HTR-8/SVneo (cell line): ENCODE results near the gene PLSCR3.

Experiments
- DNase-seq: peaks from one replicate; pipeline ENCODE4 v3.0.0; 2011; ENCODE audit warnings: low spot score, mixed read lengths; ENCODE audit not compliant: insufficient read length
- FAIRE-seq: peaks from 2 replicates; lab custom pipeline; 2011; peaks lifted over from hg19 to GRCh38; lab: Jason Lieb, UNC

Gene PLSCR3

DNA sequence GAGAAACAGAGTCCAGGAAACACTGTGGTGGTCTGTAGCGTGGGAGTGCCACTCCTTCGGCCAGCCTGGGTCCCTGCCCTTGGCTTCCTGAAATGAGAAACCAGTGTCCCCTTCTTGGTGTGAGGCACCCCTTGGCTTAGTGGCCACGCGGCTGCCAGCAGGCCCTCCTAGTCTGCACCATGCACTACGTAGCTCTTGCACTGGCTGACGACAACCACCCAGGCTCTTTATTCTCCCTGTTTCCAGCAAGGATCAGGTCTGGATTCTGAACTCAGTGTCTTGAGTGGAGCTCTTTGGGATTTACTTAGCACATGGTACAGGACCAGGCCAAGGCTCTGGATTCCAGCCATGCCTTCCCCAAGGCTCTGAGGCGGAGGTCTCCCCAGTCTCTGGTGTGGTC lies 33.2 kb upstream of the PLSCR3 start:
- DNase-seq (no peak), FAIRE-seq (no peak)

DNA sequence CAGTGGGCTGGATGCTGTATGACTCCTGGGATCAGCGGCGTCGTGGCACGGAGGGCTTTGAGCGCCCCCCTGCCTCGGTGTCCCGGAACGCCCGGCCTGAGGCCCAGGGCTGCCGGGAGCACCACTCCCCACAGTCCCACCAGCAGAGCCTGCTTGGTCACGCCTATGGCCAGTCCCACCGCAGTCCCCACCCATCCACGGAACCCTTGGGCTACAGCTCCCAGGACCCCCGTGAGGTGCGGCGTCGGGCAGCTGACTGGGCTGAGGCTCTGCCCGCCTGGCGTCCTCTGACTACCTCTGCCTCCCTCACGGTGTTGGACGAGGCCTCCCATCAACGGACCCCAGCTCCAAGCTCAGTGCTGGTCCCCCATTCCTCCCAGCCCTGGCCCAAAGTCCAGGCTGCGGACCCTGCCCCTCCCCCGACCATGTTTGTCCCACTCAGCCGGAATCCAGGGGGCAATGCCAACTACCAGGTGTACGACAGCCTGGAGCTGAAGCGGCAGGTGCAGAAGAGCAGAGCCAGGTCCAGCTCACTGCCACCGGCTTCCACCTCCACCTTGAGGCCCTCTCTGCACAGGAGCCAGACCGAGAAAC lies 32.7 kb upstream of the PLSCR3 start:
- no peak for FAIRE-seq

DNA sequence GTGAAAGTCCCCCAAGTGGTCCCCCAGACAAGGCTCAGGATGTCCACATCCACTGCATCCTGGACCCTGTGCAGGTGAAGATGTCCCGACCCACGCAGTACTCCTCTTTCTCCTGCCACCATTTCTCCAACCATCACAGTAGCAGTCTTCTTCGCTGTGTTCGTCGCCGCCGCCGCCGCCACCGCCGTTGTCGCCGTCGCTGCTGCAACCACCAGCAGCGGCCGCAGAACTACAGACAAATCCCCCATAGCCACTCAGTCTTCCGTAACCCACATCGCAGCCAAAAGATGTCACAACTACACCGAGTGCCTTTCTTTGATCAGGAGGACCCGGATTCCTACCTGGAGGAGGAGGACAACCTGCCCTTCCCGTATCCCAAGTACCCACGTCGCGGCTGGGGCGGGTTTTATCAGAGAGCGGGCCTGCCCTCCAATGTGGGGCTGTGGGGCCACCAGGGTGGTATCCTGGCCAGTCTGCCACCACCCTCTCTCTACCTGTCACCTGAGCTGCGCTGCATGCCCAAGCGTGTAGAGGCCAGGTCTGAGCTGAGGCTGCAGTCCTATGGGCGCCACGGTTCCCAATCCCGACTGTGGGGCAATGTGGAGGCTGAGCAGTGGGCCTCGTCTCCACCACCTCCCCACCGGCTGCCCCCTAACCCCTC lies 32.0 kb upstream of the PLSCR3 start:
- FAIRE-seq (no peak), DNase-seq (no peak)

More for the DNA sequence above, 32.7 kb upstream of the PLSCR3 start:
- no peak for DNase-seq

DNA sequence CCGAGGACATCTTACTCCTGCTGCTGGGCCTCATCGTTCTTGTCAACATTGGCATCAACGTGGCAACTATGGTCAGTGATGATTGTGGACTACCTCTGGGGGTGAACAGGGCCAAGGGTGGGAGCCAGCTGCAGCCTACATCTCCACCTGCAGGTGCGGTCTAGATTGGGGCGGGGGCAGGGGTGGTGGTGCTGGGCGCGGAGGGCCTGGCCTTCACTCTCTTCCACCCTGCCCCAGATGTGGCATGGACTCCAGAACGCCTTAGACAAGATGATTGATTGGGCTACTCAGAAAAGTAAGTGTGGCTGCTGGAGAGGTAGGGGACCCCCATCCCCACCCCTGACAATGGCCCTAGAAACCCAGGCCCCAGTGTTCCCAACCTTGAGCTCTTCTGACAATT lies 31.4 kb upstream of the PLSCR3 start:
- DNase-seq (no peak), FAIRE-seq (no peak)

DNA sequence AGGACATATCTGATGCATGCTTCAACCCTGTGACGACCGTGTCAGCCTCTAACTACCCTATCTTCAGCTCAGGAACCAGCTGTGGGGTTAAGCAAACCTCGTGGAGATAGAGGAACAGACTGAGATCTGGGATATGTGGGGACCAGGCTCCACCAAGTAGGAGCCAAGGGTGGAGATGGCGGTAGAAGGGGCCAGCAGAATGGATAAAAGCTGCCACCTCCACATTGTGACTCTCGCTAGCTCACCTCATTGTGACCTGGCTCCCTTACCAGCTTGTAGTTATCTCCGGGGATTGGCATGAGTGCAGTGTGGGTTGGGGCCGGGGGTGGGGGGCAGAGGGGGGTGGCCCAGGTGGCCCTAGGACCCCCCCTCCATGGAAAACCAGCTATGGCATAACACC lies 31.0 kb upstream of the PLSCR3 start, which contains the start of gene SPEM2:
SPEM2 (plus strand) TSS at position 301 of the 400 bp plus-strand sequence; CDS start at position 374, 73 bp downstream.
- DNase-seq = no peak
- FAIRE-seq = no peak

DNA sequence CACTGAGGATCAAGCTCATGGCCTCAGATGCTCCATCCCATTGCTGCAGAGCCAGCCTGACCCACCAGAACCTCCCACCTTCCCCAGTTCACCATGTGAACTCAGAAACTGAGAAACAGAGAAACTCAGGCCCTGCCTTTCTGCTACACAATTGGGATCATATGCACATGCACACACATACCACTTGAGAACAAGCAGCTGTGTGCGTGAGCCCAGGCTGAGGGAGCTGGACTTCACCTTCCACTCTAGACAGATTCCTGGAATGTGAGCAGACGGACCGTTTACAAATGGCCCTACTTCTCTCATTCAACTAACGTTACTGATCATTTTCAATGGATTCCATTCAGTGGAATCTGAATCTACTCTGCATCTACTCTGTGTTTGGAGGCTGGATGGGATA lies 29.4 kb upstream of the PLSCR3 start:
- FAIRE-seq = peak; percentile 38
- DNase-seq = no peak

DNA sequence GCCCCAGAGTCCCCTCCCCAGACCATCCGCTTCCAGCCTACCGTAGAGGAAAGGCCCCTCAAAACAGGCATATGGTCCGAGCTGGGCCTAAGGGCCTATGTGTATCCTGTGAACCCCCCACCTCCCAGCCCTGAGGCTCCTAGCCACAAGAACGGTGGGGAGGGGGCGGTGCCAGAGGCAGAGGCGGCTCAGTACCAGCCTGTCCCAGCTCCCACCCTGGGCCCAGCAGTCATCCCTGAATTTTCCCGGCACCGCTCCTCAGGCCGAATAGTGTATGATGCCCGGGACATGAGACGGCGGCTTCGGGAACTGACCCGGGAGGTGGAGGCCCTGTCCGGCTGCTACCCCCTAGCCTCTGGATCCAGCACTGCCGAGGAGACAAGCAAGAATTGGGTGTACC lies 26.9 kb upstream of the PLSCR3 start:
- no peak for DNase-seq

DNA sequence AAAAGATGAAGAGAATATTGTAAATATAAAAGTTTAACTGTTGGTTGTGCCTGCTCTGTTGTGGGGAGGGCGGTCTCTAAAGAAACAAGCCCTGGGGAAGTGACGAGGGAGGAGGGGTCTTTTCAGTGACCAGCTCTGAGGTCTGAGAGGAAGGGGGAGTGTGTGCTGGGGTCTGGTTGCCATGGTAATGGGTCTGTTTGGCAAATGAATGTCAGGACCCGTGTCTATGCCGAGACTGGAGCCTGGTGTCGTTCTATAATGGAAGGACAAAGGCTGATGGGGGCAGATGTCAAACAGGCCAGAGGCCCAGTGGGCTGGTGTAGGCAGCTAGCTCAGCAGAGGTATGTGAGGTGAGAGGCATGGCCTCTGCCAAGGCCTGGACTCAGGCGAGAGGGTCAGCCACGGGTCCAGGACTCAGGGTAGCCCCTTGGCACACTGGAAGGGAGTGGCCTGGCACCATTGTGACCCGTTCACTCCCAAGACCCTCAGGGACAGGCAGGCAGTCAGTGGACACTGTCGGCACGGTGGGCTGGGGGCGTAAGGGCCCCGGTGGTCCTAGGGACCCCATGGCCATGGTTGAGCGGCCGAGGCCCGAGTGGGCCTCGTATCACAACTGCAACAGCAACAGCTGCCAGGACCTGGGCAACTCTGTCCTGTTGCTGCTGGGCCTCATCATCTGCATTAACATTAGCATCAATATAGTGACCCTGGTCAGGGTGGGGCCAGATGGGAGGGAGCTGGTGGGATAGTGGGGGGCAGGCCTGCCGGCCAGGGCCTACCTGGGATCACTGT lies 25.7 kb upstream of the PLSCR3 start, which contains the start of gene SPEM1:
SPEM1 (plus strand) TSS at position 506 of the 792 bp plus-strand sequence; CDS start at position 567, 61 bp downstream.
- no peak for DNase-seq

More for the DNA sequence above, 26.9 kb upstream of the PLSCR3 start:
- no peak for FAIRE-seq

DNA sequence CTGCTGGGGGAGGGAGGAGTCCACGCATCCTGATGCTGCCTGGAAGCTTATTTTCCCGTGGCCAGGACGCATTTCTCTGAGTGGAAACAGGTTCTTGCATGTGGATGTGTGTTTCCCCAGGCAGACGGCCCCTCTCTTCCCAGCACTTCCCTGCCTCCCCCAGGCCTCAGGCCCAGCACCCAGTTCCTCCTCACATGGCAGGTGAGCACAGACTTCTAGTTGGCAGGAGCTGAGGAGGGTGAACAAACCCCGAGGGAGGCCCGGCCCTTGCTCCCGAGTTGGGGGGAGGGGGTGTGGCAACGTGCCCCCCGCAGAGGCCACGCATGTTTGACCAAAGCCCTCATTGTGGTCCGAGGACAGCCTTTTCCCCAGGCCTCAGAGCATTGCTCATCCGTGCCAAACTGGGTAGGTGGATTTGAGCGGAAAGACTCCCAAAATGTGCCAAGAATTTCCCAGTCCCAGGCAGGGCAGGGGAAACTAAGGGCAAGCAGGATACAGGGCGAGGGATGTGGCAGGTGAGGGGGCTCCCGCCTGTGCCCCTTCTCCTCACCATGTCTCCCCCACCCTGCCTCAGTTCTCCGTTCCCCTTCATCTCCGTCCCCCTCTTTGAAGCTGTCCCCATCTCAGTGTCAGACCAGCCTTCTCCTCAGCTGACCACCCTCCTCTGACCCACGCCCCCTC lies 24.3 kb upstream of the PLSCR3 start:
- FAIRE-seq (no peak), DNase-seq (no peak)

More for the DNA sequence above, 25.7 kb upstream of the PLSCR3 start, which contains the start of gene SPEM1:
- FAIRE-seq = no peak

DNA sequence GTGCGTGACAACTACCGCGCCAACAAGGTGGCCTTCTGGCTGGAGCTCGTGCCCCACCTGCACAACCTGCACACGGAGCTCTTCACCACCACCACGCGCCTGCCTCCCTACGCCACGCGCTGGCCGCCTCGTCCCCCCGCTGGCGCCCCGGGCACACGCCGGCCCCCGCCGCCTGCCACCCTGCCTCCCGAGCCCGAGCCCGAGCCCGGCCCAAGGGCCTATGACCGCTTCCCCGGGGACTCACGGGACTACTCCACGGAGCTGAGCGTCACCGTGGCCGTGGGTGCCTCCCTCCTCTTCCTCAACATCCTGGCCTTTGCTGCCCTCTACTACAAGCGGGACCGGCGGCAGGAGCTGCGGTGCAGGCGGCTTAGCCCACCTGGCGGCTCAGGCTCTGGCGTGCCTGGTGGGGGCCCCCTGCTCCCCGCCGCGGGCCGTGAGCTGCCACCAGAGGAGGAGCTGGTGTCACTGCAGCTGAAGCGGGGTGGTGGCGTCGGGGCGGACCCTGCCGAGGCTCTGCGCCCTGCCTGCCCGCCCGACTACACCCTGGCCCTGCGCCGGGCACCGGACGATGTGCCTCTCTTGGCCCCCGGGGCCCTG lies 22.8 kb upstream of the PLSCR3 start:
- DNase-seq (no peak), FAIRE-seq (no peak)

DNA sequence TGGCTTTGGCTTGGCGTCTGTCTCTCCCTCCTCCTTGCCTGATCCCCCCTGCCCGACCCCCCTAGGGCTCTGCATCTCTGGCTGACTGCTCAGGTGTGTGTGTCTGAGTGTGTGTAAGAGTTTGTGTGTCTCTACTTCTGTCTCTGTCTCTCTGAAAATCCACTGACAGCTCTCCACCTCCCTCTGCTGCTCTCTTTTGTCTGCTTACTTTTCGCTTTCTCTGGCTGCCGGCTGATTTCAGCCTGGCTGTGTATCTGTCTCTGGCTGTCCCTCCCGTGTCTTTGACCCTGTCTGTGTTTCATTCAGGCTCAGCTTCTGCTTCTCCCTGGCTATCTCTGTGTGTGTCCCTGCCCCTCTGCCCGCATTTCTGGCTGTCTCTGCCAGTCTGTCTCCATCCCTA lies 22.0 kb upstream of the PLSCR3 start:
- no peak for FAIRE-seq
- no peak for DNase-seq

DNA sequence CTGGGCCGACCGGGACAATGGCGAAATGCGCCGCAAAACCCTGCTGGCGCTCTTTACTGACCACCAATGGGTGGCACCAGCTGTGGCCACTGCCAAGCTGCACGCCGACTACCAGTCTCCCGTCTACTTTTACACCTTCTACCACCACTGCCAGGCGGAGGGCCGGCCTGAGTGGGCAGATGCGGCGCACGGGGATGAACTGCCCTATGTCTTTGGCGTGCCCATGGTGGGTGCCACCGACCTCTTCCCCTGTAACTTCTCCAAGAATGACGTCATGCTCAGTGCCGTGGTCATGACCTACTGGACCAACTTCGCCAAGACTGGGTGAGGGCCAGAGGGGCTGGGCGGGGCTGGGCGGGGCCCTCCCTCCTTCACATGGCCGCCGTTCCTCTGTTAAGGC lies 21.5 kb upstream of the PLSCR3 start:
- DNase-seq (no peak), FAIRE-seq (no peak)

DNA sequence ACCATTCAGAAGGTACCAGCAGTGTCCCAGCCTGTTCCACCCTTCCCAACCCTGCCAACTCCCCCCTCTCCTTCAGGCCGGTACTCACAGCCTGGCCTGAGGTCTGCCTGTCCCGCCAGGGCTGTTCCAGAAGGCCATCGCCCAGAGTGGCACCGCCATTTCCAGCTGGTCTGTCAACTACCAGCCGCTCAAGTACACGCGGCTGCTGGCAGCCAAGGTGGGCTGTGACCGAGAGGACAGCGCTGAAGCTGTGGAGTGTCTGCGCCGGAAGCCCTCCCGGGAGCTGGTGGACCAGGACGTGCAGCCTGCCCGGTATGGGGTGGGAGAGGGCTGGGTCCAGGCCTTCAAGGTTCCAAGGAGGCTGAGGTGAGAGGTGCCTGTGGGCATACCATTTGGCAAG lies 20.5 kb upstream of the PLSCR3 start:
- FAIRE-seq (no peak), DNase-seq (no peak)

DNA sequence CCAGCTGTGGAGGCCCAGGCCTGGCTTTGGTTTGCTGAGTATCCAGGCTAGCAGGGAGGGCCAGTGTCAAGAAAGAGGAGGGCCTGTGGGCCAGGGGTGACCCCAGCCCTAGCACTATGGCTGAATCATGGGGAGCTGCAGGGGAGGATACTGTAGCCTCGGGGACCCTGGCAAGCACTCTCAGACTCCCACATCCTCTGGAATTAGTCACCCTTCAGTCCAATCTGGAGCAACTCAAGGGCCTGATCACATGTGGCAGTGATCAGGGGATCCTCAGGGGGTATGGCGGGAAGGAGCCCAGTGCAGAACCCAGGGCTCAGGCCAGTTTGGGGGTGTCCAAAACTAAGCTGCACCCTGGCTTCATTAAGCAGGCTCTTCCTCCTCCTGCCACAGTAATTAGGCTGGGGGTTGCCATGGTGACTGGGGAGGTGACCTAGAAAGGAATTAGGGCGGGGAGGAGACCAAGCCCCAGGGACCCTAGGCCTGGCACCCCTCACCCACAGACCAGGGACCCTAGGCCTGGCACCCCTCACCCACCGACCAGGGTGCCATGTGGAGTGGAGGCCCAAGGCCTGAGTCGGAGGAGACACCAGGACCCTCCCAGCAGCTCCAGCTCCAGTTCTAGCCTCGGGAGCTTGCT lies 19.1 kb upstream of the PLSCR3 start:
- DNase-seq (peak; percentile 45), FAIRE-seq (peak; percentile 16)

DNA sequence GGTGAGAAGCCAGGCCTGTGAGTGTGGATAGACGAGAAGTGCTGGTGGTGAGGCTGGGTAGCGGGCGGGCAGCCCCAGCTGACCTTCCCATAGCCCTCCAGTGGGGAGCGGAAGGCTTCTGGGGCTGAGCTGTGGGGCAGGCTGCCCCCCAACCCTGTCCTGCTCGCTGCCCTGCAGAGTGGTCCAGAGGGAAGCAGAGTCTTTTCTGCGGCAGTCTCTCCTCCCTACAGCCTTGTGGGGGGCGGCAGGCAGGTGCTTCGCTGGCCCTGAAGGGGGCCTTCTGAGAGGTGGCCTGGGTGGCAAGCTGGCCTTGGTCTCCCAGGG lies 17.1 kb upstream of the PLSCR3 start:
- FAIRE-seq (no peak), DNase-seq (no peak)

DNA sequence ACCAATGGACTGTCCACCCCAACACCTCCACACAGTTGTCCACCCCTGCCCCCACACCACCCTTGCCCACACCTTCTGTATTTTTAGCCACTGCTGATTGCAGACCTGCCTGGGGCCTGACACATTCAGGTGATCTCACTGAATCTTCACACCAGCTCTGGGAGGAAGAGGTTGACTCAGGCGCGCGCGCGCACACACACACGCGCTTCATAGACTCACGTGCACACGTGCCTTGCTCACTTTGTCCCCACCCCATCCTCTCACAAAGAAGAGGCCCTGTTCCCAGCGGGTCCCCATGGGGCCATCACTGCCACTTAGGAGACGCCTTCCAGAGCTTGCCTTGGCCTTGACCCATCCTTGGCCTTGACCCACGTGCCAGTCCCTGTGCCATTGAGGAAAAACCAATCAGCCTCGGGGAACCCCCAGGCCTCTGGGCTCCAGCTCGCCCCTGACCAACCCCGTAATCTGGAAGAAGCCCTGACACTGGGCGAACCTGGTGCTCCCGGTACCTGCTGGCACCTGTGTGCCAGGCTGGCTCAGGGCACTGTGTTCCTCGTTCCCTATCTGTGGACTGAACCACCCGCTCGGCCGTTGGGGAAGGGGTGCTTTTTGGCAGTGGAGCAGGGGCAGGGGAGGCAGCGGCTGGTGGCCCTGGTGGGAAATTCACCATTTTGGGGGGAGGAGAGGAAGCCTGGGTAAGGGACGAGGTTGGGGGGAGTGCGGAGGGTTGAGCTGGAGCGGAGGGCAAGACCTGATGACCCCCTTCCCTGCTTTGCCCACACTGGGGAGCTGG lies 16.5 kb upstream of the PLSCR3 start:
- DNase-seq (no peak), FAIRE-seq (no peak)

DNA sequence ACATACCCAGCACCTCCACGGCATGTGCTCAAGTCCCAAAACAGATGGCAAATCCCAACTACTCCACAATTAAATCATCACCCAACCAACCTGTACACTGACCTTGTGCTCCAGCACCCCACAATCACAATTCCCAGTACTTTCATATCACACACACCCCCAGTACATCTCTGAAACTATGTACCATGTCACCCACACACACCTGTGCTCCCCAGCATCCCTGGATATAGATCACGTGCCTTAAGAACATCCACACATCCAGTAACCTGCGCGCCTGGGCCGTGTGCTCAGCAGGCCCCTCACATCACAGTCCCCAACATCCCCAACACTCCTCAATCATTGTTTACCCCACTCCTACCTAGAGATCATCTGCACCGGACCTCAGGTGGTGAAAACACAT lies 15.4 kb upstream of the PLSCR3 start:
- no peak for FAIRE-seq
- DNase-seq = no peak

DNA sequence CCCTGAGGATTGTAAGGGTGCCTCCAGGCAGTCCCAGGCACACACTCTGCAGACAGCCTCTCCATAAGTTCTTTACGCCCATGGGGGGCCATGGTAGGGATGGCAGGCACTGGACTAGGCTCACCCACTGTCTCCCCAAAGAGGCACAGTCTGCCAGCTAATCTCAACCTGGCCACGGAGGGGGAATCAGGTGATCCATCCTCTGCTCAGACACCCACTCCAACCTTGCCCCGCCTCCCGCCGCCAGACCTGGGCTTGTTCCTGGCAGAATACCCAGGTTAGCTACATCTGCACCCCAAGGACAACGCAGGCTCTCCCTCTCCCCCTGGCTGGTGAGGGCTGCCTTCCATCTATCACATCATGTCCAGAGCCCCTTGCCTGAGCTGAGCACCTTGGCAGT lies 14.5 kb upstream of the PLSCR3 start:
- FAIRE-seq (no peak), DNase-seq (no peak)

DNA sequence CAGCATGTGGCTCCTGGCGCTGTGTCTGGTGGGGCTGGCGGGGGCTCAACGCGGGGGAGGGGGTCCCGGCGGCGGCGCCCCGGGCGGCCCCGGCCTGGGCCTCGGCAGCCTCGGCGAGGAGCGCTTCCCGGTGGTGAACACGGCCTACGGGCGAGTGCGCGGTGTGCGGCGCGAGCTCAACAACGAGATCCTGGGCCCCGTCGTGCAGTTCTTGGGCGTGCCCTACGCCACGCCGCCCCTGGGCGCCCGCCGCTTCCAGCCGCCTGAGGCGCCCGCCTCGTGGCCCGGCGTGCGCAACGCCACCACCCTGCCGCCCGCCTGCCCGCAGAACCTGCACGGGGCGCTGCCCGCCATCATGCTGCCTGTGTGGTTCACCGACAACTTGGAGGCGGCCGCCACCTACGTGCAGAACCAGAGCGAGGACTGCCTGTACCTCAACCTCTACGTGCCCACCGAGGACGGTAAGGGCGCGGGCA lies 14.0 kb upstream of the PLSCR3 start:
- FAIRE-seq (no peak), DNase-seq (no peak)
